GM21528 (cell line): ENCODE data around the gene HOXC11.

Experiments used
- ATAC-seq: cut with Tn5 transposase; IDR thresholded peaks from one replicate; pipeline ENCODE4 v1.9.1; 2021; ENCODE audit warnings: mild to moderate bottlenecking, moderate library complexity; ENCODE audit not compliant: unreplicated experiment, low FRiP score

Gene HOXC11

DNA sequence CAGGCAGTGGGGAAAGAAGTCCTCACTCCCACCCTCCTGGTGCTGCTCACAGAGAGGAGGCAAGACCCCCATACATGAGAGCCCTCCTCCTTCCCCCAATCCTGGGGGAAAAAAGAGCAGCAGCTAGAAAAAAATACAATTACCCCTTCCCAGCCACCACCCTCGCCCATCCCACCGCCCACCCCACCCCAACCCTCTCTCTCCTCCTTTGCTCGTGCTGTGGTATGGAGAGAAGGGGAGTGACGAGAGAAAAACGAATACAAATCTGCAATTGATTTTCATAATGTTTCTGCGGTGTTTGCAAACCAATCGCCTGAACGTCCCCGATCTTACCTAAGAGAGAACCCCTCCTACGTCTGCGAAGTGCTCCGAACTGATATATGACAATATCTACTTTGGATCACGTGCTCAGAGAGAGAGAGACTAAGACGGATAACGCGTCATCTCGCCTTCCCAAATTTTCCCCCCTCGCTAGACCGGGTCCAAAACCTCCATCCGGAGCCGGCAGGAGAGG is at the start of gene HOXC11:
Gene HOXC11 (plus strand): TSS at position 405 of the 514 bp plus-strand sequence. CDS start 116 bp downstream, outside the sequence.
- ATAC-seq, result no peak

DNA sequence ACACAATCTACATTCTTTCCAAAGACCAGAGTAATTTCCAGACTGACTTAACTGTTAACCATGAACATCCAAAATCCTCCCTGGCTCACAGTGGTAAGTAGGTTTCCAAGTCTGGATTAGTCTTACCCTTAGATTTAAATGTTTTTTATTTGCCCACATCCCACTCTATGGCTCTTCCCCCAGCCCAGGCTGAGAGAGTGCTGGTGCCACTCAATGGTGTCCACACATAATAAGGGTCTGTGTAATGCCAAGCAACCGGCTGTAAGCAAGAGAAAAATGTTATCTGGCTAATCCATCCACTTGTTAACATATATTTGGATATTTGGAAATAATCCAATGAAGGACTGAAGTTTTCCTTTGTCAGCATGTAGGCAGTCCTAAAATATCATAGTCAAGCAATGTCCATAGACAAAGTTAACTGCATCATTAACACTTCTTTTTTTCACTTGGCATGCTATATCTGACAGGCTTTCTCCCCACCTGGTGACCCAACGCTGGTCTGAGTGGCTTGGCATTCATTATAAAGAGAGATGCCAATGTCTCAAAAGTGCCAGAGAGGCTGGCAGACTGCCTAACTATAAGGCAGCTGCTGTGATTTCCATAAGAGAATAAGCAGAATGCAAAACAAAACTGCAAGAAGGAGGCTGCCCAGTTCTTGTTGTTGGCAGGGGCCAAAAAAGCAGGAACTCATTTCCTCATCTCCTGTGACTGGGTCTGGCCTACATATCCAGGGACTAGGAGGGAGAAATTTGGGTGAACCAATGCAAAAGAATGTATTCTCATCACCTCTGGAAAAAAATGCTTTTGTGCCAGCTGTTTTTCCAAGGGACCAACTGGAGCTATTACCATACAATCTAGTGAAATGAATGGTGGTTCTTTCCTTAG is 48.2 kb upstream of the HOXC11 start:
- ATAC-seq, result no peak

DNA sequence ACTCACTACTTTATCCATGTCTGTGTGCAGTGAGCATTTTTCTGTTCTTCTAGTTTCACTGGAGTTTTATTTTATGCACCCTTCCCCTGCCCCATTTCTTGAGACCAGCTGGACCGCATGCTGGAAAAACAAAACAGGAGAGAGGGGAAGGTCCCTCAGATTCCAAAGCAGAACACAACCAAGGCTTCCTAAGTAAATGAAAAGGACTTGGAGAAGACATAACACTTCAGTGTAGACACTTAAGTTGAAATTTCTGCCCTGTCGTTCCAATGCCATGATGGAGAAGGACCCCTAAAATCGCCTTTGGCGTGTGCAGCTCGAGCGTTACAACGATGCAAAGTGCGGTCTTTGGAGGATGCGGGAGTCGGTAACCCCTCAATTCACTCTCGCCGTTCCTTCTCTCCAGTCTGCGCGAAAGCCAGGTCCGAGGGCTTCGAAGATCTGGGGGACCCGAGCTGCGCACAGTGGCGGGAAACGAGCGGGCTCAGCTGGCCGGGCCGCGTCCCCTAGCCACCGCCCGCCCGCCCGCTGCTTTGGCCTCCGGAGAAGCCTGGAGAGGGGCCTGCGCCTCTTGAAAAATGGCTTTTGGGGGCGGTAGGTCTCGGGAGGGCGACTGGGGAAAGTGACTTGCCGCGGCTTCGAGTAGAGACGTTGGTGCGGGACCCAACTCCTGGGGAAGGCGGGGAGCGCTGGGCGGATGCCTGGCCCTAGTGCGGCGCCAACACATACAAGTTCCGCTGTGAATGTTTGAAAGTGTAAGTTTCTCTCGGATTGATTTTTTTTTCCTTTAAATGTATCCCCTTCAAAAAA is 45.5 kb upstream of the HOXC11 start:
- no peak for ATAC-seq

DNA sequence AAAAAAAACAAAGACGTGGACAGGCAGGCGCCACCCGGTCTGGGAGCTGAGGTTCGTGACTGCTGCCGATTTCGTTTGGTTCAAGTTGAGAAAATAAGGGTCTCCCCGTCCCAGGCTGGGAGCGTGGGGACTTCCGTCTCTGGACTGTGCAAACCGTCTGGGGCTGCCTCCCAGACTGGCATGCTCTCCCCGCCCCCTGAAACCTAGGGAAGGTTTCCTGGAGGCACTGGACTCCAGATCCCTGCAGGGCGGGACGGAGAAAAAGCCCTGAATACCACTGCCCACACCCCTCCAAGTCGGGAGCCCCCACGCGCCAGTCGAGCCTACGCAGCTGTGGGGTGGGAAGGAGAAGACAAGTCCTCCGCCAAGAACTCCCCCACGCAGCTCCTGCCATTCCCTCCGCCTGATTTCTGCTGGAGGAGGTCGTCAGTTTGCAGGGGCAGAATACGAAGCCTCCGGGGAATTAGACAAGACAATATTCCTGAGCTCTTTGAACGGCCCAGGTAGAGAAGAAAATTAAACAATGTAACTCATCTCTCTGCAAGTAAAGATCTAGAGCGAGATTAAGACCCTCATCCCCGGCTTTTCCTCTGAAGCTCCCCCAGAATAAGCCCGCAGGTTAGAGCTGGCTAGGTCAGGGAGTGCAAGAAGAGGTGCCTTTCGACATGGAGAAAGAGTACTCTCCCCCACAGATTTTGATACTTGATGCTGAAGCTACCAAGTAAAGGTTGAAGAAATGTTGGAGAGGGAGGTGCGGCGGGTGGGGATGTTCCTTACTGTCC is 44.7 kb upstream of the HOXC11 start:
- no peak for ATAC-seq

DNA sequence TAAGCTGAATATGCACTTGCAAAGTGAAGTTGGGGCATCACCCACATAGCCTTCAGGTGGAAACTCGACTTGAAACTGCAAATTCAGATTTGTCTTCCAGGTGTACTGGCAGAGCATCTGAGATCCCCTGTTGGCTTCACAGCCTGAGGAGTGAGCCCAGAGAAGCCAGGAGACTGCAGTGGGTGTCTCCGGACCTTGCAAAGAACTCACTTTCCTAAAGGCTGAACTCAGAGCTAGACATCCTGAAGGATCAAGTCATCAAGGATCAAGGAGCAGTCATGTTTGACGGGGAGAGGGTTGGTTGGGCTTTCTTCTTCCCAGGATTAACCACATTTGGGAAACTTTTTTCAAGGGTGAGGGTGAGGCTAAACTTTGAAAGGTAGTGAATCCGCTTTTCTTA is 43.4 kb upstream of the HOXC11 start:
- ATAC-seq, result no peak

DNA sequence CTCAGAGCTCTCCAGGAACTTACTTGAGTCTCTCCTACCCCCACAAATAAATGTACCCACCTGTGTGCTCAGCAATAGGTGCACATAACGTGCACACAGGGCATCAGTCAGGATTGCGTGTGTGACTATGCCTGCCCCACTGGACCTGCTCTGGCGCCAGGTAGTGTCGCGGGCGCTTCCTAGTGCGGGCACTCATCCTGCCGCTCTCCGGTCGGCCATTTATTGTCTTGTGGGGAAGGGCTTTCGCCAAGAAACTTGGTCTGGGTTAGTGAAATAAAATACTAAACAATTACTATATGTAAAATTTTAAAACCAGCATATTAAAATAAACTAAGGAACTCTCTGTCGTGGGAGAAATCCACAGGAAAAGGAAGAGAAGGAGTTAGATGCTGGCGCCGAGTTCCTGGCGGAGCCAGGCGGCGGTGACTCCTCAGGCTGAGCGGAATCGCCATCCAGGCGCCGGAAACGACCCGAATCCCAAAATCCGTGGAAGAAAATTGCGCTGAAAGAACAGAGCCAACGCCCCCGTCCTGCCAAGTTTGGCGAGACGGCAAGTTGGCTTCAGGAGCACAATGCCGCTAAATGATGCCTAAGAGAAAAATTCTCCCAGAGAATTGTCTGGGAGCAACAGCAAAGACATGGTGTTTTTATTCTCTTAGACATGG is 42.2 kb upstream of the HOXC11 start:
- ATAC-seq, result no peak

DNA sequence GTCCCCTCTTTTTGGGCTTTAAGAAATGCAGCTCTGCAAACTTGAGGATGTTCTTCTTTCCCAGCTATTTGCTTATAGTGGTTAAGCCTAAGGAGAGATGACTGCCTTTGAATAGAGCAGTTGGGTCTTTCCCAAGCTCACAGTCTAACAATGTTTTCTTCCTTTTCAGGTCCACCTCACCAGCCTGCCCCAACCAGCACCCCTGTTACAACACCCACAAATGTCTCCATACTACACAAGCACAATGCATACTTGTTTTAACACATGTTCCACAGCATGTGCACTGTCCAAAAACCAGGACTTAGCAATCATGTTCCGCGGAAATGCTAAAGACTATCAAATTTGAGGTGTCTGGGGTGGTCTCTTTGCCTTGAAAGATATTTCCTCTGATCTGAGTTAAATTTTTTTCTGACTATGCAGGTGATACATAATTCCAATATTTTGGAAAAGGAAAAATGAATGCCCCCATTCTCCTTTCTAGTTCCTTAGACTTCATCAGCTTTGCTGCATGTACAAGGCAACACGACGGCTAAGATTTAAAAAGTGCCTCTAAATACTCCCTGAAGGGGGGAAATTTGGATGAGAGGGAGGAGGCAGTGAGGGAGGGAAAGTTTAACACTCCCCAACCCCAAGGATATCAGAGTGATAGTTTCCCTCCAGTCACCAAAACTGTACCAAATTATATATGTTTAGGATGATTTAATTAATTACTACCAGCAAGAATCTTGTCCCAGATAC is 40.9 kb upstream of the HOXC11 start:
- no peak for ATAC-seq

DNA sequence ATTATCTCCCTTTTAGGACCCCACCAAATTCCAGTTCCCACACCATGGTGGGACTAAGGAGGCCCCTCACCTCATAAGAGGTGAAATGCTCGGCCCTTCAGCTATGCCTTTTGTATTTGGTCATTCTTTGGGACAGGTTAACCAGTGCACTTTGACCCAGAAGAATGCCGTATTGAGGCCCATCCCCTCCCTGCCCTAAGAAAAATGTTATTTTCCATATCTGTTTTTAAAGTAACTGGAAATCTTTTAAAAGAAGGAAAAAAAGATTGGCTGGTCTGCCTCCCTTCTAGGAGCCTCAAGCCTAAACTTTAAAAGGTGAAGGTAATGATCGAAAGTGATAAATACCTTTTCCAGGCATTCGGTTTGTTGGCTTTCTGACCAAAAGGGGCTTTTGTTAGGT is 40.0 kb upstream of the HOXC11 start:
- no peak for ATAC-seq

DNA sequence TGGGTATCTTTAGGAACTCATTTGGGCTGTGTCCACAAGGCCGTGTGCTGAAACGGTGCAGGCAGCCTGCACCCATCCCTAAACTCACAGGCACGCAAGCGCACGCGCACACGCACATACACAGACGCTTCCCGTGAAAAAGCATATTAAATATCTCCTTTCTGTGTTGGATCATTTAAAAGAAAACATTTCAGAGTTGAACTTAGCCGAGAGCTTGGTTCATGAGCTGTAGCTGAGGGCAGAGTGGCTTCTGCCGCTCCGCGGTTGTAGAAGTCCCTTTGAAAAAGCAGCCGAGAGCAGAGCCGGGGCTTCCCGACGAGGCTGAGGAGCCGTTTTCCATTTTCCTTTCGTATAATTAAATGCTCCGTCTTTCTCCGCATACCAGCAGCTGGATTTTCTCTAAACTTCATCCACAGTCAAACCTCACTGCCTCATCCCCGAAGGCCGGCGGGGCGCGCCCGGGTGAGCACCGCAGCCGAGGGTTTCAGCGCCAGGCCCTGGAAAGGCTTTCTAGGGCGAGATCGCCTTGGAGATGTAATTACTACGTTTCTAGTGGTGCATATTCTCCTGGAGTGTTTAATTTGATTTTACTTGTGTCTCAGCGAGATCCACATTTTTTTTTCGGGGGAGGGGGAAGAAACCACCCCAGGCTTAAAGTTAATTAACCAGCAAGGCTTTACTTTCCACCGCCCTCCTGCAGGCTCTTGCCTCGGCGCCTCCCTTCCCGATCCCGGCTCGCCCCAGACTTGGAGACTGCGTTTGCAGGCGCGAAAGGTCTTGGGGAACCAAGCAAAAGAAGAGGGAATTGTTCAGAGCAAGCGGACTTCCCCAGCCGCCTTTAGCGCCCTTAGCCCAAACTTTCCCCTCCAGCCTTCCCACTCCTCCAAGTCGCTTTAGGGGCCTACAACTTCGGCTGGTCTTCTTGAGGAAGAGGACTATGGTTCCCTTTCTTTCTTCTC is 37.3 kb upstream of the HOXC11 start:
- ATAC-seq, result no peak

DNA sequence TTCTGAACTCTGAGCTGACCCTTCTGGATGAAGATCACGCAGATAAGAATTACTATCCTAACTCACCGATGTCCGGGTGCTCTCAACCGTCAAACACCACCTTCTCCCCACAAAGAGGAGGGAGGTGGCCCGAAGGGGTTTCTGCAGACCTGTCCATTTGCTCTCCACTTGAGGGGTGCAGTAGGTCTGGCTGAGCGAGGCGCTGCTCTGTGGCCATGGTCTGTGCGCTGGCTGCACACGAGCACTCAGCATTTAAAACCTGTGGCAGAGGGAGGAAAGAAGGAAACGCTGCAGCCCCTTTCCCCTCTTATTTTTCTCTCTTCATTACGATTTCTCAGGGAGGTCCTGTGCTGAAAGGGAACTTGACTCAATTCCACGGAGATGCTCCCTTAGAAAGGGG is 35.8 kb upstream of the HOXC11 start:
- ATAC-seq, result no peak

DNA sequence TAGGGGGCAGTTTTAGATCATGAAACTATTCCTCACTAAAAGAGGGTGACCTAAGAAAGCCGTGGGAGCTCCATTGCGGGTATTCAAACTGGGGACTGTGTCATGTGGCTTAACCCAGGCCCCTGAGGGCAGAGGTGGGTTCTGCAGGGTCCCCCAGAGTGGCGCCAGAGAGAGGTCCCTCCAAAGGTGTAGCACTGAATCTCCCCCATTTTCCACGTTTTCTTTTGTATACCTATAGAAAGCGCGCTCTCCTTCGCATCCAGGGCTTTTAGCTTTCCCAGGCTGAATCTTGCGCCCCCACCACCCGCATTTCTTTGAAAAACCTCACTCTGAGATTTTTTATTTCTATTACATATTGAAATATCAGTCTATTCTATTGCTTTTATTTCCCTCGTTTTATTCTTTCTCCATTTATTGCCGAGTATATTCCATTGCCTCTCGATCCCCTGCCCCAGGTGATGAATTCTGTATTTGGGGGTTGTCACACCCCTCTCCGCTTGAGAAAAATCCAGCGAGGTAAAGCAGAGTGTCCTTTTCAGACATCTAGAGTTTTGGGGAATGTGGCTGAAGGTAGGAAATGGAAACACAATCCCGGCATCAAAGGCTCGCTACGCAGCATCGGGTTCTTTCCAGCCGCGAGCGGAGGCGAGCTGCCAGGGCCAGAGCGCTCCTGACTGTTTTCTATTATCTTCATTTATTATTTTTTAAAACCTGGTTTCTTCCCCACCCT is 35.2 kb upstream of the HOXC11 start:
- ATAC-seq, result no peak

DNA sequence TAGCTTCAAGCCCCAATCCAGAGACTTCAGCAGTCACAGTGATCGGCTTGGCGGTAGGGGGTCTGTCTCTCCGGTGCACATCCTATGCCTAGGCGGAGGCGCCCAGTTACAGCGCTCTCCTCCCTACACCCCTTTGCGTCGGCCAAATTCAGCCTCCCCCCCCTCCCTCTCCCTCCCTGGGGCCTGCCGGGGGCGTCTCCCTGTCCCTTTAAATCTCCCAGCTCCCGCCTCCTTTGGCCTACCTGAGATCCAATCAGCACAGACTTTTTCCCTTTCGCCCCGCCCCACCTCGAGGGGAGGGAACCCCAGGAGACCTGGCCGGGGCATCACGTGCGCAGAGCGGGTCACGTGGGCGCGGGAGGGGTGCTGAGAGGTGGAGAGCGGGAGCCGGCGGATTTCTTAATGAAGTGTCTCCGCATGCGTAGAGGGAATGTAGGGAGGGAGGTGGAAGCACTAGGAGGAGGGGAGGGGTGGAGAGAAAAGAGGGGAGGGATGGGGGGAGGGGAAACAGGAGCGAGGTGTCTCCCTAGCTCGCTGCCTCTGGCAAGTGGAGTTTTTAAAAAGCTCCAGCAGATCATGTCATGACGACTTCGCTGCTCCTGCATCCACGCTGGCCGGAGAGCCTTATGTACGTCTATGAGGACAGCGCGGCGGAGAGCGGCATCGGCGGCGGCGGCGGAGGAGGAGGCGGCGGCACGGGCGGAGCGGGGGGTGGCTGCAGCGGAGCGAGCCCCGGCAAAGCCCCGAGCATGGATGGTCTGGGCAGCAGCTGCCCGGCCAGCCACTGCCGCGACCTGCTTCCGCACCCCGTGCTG is 34.4 kb upstream of the HOXC11 start, which contains the start of gene HOXC13:
Gene HOXC13 (plus strand): TSS at position 506 of the 815 bp plus-strand sequence. CDS start 76 bp downstream, at position 582.
- ATAC-seq, result no peak

DNA sequence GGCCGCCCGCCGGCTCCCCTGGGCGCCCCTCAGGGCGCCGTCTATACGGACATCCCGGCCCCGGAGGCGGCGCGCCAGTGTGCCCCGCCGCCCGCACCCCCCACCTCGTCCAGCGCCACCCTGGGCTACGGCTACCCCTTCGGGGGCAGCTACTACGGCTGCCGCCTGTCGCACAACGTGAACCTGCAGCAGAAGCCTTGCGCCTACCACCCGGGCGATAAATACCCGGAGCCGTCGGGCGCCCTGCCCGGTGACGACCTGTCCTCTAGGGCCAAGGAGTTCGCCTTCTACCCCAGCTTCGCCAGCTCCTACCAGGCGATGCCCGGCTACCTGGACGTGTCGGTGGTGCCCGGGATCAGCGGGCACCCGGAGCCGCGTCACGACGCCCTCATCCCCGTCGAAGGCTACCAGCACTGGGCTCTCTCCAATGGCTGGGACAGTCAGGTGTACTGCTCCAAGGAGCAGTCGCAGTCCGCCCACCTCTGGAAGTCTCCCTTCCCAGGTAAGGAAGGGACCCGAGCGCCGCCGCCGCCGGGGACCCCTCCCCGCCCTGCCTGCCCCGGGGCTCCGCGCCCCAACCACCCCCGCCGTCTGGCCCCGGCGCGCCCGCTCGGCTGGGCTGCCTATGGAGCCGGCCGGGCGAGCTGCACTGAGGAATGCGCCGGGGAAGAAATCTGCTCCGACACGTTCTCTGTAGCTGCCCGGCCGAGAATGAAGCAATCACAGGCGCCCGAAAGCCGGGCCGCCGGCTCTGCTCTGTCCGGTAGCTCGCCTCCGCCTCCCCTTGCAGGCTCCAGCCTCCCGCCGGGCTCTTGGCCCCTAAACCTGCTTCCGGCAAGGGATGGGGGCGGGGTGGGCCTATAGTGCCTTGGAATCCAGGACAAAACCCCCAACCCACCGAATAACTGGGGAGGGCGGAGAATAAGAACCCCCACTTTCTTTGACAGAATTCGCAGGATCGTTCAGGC is 33.5 kb upstream of the HOXC11 start:
- ATAC-seq, result no peak

DNA sequence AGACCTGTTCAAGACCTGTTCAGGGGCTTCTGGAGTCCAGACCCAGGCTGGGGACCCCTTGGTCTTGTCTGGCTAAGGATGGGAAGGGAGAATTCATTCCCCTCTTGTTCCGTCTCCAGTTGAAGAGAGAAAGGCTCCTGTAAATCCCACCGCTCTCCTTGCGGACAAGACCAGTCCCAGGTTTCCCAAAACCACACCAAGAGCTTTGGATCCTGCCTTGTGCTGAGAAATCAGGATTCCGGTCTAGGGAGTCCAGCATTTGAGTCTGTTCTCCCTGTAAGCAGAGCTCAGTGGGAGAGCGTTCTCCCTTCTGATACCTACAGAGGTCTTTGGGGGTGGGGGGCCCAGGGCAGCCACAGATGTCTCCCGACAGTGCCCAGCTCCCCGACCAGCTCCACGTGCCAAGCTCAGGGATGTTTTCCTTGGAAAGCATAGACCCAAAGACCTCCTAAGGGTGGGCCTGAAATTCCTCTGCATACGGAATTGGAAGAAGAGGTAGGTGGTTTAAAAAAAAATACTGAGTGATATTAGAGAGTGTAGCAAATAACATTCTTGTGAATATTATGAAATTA is 32.4 kb upstream of the HOXC11 start:
- no peak for ATAC-seq

DNA sequence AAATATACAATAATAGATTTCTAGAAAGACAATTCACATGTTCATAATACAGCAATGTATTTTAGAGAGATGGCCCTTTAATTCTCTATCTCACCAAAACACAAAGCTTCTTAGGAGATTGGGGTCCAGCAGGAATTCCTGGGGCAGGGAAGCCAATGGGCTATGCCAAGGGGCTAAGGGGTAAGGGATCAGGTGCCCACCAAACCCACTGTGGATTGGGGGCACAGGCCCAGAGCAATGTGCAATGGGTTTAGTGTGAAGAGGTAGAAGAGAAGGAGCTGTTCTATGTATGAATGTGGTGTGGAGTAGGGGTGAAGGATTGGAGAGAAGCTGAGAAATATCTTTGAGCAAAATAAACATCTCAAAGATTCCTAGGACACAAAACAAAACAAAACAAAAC is 31.7 kb upstream of the HOXC11 start:
- no peak for ATAC-seq
